Activated naive CD8-positive, alpha-beta T cell treated with anti-CD3 and anti-CD28 coated beads, Interleukin-2, amount 10 ng/mL, durations not matched to agents 7 days and 5 days (primary cell): ENCODE results near the gene USB1. TPM values are rescaled to one million over a fixed set of nuclear protein-coding genes. Genes with fewer than 3 reads are reported as not detected.

Experiments used
- ATAC-seq: fragments of 150-1000 bp; cut with Tn5 transposase; one replicate; pipeline ENCODE4 v1.10.0; 2021; ENCODE audit warnings: low read depth, moderate library complexity
- POLR2A ChIA-PET: fragments of 350-600 bp; sonication (Branson Sonifier 250); formaldehyde crosslinking; loops from one replicate; lab custom pipeline; 2021; ENCODE audit warnings: antibody characterized with exemption; lab: Charles Lee
- DNase-seq: peaks from one replicate; pipeline ENCODE4 v3.0.0; 2021
- H3K27ac Mint-ChIP-seq: one replicate; pipeline ENCODE4 v1.8.0; 2022; ENCODE audit warnings: mild to moderate bottlenecking, mixed read lengths
- H3K27me3 Mint-ChIP-seq: one replicate; pipeline ENCODE4 v1.8.0; 2022; ENCODE audit warnings: mild to moderate bottlenecking, moderate library complexity, mixed read lengths
- H3K36me3 Mint-ChIP-seq: one replicate; pipeline ENCODE4 v1.8.0; 2021; ENCODE audit warnings: mild to moderate bottlenecking, mixed read lengths
- H3K4me1 Mint-ChIP-seq: one replicate; pipeline ENCODE4 v1.8.0; 2021; ENCODE audit warnings: mixed read lengths
- H3K4me3 Mint-ChIP-seq: one replicate; pipeline ENCODE4 v1.8.0; 2022; ENCODE audit warnings: mild to moderate bottlenecking, moderate library complexity, mixed read lengths
- H3K9me3 Mint-ChIP-seq: one replicate; pipeline ENCODE4 v1.8.0; 2021; ENCODE audit warnings: mixed read lengths
- total RNA-seq, 2 experiments: library from RNA; stranded (reverse); gene quantifications; one replicate each; pipeline ENCODE4 v1.2.3, GENCODE V29; 2021

Gene USB1
- total RNA-seq, 2 experiments from 2014 or later = 47.4 to 53.9 TPM

GRCh38 chr16:58049232-58050185 lies 48.3 kb downstream of the USB1 start:
- POLR2A ChIA-PET = interaction anchor here (0.8 kb wide), 1 partner anchor 14 kb away, joined by 3 read pairs; no protein-coding TSS in a partner anchor
- no peak overlapping the region for H3K27ac Mint-ChIP-seq
- DNase-seq (no peak), ATAC-seq (no peak)
- no peaks in the 10 kb centered on the region for H3K36me3 Mint-ChIP-seq
- no peaks in the 10 kb centered on the region for H3K27me3 Mint-ChIP-seq
- H3K4me1 Mint-ChIP-seq = no peaks in the 10 kb centered on the region
- H3K9me3 Mint-ChIP-seq = no peaks in the 10 kb centered on the region
- H3K4me3 Mint-ChIP-seq = no peak overlapping the region

GRCh38 chr16:58051296-58051695 lies 50.1 kb downstream of the USB1 start:
- H3K9me3 Mint-ChIP-seq = no peaks in the 10 kb centered on the region
- ATAC-seq (no peak), DNase-seq (no peak)
- POLR2A ChIA-PET = no interaction called here
- H3K4me1 Mint-ChIP-seq = no peaks in the 10 kb centered on the region
- H3K27me3 Mint-ChIP-seq = no peaks in the 10 kb centered on the region
- H3K36me3 Mint-ChIP-seq = no peaks in the 10 kb centered on the region
- H3K27ac Mint-ChIP-seq = no peak overlapping the region
- H3K4me3 Mint-ChIP-seq = no peak overlapping the region

GRCh38 chr16:58051821-58052603 lies 50.8 kb downstream of the USB1 start:
- H3K36me3 Mint-ChIP-seq = no peaks in the 10 kb centered on the region
- no peaks in the 10 kb centered on the region for H3K9me3 Mint-ChIP-seq
- POLR2A ChIA-PET = no interaction called here
- H3K4me3 Mint-ChIP-seq = no peak overlapping the region
- no peaks in the 10 kb centered on the region for H3K4me1 Mint-ChIP-seq
- no peak for DNase-seq
- no peaks in the 10 kb centered on the region for H3K27me3 Mint-ChIP-seq
- ATAC-seq = no peak
- no peak overlapping the region for H3K27ac Mint-ChIP-seq

GRCh38 chr16:58053682-58054005 lies 52.4 kb downstream of the USB1 start:
- no peaks in the 10 kb centered on the region for H3K4me1 Mint-ChIP-seq
- H3K27me3 Mint-ChIP-seq = peaks cover 2% of the 10 kb centered on the region
- no peak overlapping the region for H3K27ac Mint-ChIP-seq
- ATAC-seq (no peak), DNase-seq (no peak)
- H3K4me3 Mint-ChIP-seq = no peak overlapping the region
- H3K9me3 Mint-ChIP-seq = no peaks in the 10 kb centered on the region
- POLR2A ChIA-PET = no interaction called here
- no peaks in the 10 kb centered on the region for H3K36me3 Mint-ChIP-seq

- POLR2A ChIA-PET = no interaction called here
- no peaks in the 10 kb centered on the region for H3K4me1 Mint-ChIP-seq
- H3K27ac Mint-ChIP-seq = no peak overlapping the region
- H3K9me3 Mint-ChIP-seq = no peaks in the 10 kb centered on the region
- no peak overlapping the region for H3K4me3 Mint-ChIP-seq
- DNase-seq (no peak), ATAC-seq (no peak)
- no peaks in the 10 kb centered on the region for H3K36me3 Mint-ChIP-seq
- H3K27me3 Mint-ChIP-seq = peaks cover 2% of the 10 kb centered on the region
Measured at GRCh38 chr16:58054289-58054688, 53.1 kb downstream of the USB1 start.

GRCh38 chr16:58056580-58056979 lies 55.4 kb downstream of the USB1 start:
- Mint-ChIP-seq H3K9me3 (no peaks in the 10 kb centered on the region), H3K36me3 (no peaks in the 10 kb centered on the region), H3K4me3 (no peak overlapping the region), H3K27ac (no peak overlapping the region), H3K4me1 (no peaks in the 10 kb centered on the region), H3K27me3 (peaks cover 2% of the 10 kb centered on the region)
- ATAC-seq (no peak), DNase-seq (no peak)
- POLR2A ChIA-PET = no interaction called here

- H3K27me3 Mint-ChIP-seq = peaks cover 2% of the 10 kb centered on the region
- ATAC-seq = no peak
- POLR2A ChIA-PET = no interaction called here
- no peaks in the 10 kb centered on the region for H3K4me1 Mint-ChIP-seq
- H3K4me3 Mint-ChIP-seq = no peak overlapping the region
- no peaks in the 10 kb centered on the region for H3K9me3 Mint-ChIP-seq
- no peaks in the 10 kb centered on the region for H3K36me3 Mint-ChIP-seq
- no peak overlapping the region for H3K27ac Mint-ChIP-seq
- no peak for DNase-seq
Measured at GRCh38 chr16:58057121-58057520, 55.9 kb downstream of the USB1 start.

GRCh38 chr16:58057784-58058183 lies 56.6 kb downstream of the USB1 start:
- Mint-ChIP-seq H3K4me3 (no peak overlapping the region), H3K36me3 (no peaks in the 10 kb centered on the region), H3K27ac (no peak overlapping the region), H3K27me3 (peaks cover 2% of the 10 kb centered on the region), H3K4me1 (no peaks in the 10 kb centered on the region), H3K9me3 (no peaks in the 10 kb centered on the region)
- POLR2A ChIA-PET = no interaction called here
- no peak for ATAC-seq
- no peak for DNase-seq

- Mint-ChIP-seq H3K27me3 (no peaks in the 10 kb centered on the region), H3K36me3 (no peaks in the 10 kb centered on the region), H3K4me1 (no peaks in the 10 kb centered on the region), H3K4me3 (no peak overlapping the region), H3K9me3 (no peaks in the 10 kb centered on the region), H3K27ac (no peak overlapping the region)
- POLR2A ChIA-PET = no interaction called here
- no peak for DNase-seq
- ATAC-seq = no peak
Measured at GRCh38 chr16:58062821-58063220, 61.6 kb downstream of the USB1 start.

- H3K4me3 Mint-ChIP-seq = no peak overlapping the region
- ATAC-seq (no peak), DNase-seq (no peak)
- no peaks in the 10 kb centered on the region for H3K36me3 Mint-ChIP-seq
- H3K27ac Mint-ChIP-seq = no peak overlapping the region
- POLR2A ChIA-PET = no interaction called here
- no peaks in the 10 kb centered on the region for H3K4me1 Mint-ChIP-seq
- H3K27me3 Mint-ChIP-seq = no peaks in the 10 kb centered on the region
- no peaks in the 10 kb centered on the region for H3K9me3 Mint-ChIP-seq
Measured at GRCh38 chr16:58063377-58064076, 62.3 kb downstream of the USB1 start.

GRCh38 chr16:58070585-58070984 lies 69.4 kb downstream of the USB1 start:
- no peak for ATAC-seq

More at GRCh38 chr16:58070585-58070984, 69.4 kb downstream of the USB1 start:
- no peaks in the 10 kb centered on the region for H3K4me1 Mint-ChIP-seq
- H3K36me3 Mint-ChIP-seq = no peaks in the 10 kb centered on the region
- POLR2A ChIA-PET = no interaction called here
- no peaks in the 10 kb centered on the region for H3K9me3 Mint-ChIP-seq
- no peaks in the 10 kb centered on the region for H3K27me3 Mint-ChIP-seq
- no peak overlapping the region for H3K4me3 Mint-ChIP-seq
- no peak overlapping the region for H3K27ac Mint-ChIP-seq
- no peak for DNase-seq
